ENCODE data around the gene JAM2. TPM values are rescaled to one million over a fixed set of nuclear protein-coding genes. Genes with fewer than 3 reads are reported as not detected.

Gene JAM2
- total and polyA plus RNA-seq, 8 donors: 1.2 to 32.1 (median 4.6) TPM; not detected in 1

- Histone ChIP-seq H3K4me1 (peaks cover 19 to 60% (median 43%) of the 10 kb centered on the region in 4 donors), H3K36me3 (peaks cover 22 to 42% (median 33%) of the 10 kb centered on the region in 4 donors), H3K4me3 (no peak overlapping the region), H3K27ac (peak overlapping the region in 1 of 5 donors; percentile 46), H3K27me3 (no peaks in the 10 kb centered on the region), H3K9me3 (no peaks in the 10 kb centered on the region)
- no peak for DNase-seq
- TF ChIP-seq POLR2A (IDR thresholded peaks at IDR 0.05): no peak
- no peak for TF ChIP-seq POLR2AphosphoS5 (IDR thresholded peaks at IDR 0.05)
- TF ChIP-seq EP300 (IDR thresholded peaks at IDR 0.05): no peak
- no peak for TF ChIP-seq CTCF (IDR thresholded peaks at IDR 0.05)
- intact Hi-C loops (cut with DNase I; ENCODE audit: low total_unique reads): no loop called here
- 64 to 73% (median 70%) methylated on average over 6 of the region's 6 CpGs for WGBS, 5 donors
Observed at GRCh38 chr21:25732091-25732760, 93.2 kb downstream of the JAM2 start.

DNA sequence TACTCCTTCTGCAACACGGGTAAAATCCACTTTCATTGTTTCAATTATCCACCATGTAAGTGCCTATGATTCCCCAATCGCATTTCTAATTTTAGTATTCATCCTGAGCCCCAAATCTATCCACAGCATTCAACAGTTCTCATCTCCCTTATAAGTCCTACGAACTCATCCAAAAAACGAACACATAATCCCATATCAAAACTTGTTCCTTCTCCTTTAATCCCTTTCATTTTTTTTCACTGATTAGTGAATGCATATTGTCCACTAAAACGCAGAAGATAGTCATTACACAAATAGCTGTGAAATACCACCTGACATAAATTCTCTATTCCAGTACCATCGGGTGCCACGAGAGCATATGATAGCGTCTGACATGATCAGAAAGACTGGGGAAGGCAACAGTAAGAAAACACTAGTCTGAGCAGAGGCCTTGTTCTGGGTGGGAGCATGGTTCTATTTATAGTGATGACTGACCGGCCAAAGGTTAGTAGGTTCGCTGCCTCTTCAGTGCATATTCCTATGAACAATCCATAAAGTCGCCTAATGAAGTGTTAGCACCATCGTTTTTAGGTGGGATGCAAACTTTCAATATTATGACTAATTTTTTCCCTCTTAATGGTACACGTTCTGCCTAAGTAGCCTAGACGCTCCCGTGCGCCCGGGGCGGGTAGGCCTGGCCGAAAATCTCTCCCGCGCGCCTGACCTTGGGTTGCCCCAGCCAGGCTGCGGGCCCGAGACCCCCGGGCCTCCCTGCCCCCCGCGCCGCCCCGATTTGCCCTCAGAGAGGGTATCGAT is 95.0 kb downstream of the JAM2 start:
- WGBS, 5 donors: 2 to 4% (median 2%) methylated on average over 29 to 30 of the region's 30 CpGs
- intact Hi-C loops (cut with DNase I; ENCODE audit: low total_unique reads): no loop called here
- peak in 1 of 2 donors; percentile 64 for DNase-seq

GRCh38 chr21:25734654-25734903 is 95.5 kb downstream of the JAM2 start:
- Histone ChIP-seq H3K27me3 (no peaks in the 10 kb centered on the region), H3K4me1 (peaks cover 19 to 64% (median 50%) of the 10 kb centered on the region in 4 donors), H3K36me3 (peaks cover 3 to 18% (median 9%) of the 10 kb centered on the region in 4 donors), H3K4me3 (peak overlapping the region; percentile 87 to 96 (median 92)), H3K9me3 (no peaks in the 10 kb centered on the region), H3K27ac (peak overlapping the region; percentile 96 to 99 (median 98))
- no peak for TF ChIP-seq EP300 (IDR thresholded peaks at IDR 0.05)
- TF ChIP-seq POLR2A (IDR thresholded peaks at IDR 0.05): peak in 2 of 4 donors; percentile 61 to 74
- TF ChIP-seq POLR2AphosphoS5 (IDR thresholded peaks at IDR 0.05): no peak
- no peak for TF ChIP-seq CTCF (IDR thresholded peaks at IDR 0.05)
- intact Hi-C loops (cut with DNase I; ENCODE audit: low total_unique reads): no loop called here
- no peak for DNase-seq
- 0% methylated on average over 3 to 10 of the region's 10 CpGs for WGBS, 5 donors

More for the DNA sequence above, 95.0 kb downstream of the JAM2 start:
- Histone ChIP-seq H3K27me3 (no peaks in the 10 kb centered on the region), H3K36me3 (peaks cover 3 to 24% (median 15%) of the 10 kb centered on the region in 4 donors), H3K27ac (peak overlapping the region; percentile 96 to 99 (median 98)), H3K4me3 (peak overlapping the region; percentile 87 to 96 (median 92)), H3K9me3 (no peaks in the 10 kb centered on the region), H3K4me1 (peaks cover 19 to 65% (median 50%) of the 10 kb centered on the region in 4 donors)
- no peak for TF ChIP-seq POLR2AphosphoS5 (IDR thresholded peaks at IDR 0.05)
- no peak for TF ChIP-seq EP300 (IDR thresholded peaks at IDR 0.05)
- no peak for TF ChIP-seq CTCF (IDR thresholded peaks at IDR 0.05)
- no peak for TF ChIP-seq POLR2A (IDR thresholded peaks at IDR 0.05)

DNA sequence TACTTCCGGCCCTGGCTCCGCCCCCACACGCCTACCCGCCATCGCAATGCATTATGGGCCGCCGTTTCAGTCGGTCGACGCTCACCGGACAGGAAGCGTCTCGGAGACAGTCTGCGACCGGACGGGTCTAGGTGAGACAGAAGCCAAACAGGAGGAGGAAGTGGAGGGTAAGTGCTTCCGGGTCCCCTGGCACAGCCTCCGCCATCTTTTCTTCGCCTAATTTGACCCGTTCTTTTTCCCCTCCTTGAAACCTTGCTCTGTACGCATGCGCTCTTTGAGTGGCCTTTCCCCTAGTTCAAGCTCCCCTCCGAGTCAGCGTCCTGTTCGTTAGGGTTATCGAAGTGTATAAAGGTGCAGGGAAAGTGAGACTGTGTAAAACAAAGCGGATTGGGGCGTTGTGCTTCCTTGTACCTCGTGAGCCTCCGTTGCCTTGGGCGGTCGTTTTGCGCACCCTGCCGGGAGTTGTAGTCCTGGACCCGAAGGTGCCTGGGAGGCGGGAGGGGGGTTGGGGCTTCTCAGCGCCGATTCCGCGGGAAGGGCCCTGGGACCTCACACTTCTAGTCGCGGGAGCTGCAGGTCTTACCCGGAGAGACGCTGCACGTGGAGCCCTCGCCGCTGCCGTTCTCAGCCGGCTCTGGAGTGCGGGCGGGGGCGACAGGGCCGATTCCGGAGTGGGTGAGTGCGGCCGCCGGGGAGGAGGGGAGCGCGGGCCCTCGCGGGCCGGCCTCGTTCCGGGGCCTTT is 96.0 kb downstream of the JAM2 start, which contains the start of the genes ATP5PF and GABPA:
Gene ATP5PF, minus strand, starts transcription at position 1 of the 742 bp plus-strand sequence. CDS start 5,110 bp downstream, outside the sequence.
Gene GABPA, plus strand, starts transcription at position 69 of the 742 bp plus-strand sequence. CDS start 6,627 bp downstream, outside the sequence.
- Histone ChIP-seq H3K27me3 (no peaks in the 10 kb centered on the region), H3K4me3 (peak within 1 kb of the TSS; percentile 87 to 96 (median 92)), H3K36me3 (peaks cover 2 to 14% (median 4%) of the 10 kb centered on the region in 4 donors), H3K9me3 (no peaks in the 10 kb centered on the region), H3K27ac (peak within 1 kb of the TSS; percentile 96 to 99 (median 98)), H3K4me1 (peaks cover 19 to 63% (median 47%) of the 10 kb centered on the region in 4 donors)
- peak; percentile 88 to 99 (median 95) for TF ChIP-seq POLR2AphosphoS5 (IDR thresholded peaks at IDR 0.05)
- peak in 2 of 7 experiments; percentile 3 to 9 for TF ChIP-seq CTCF (IDR thresholded peaks at IDR 0.05)
- no peak for TF ChIP-seq POLR2A (IDR thresholded peaks at IDR 0.05)
- peak; percentile 50 for TF ChIP-seq EP300 (IDR thresholded peaks at IDR 0.05)
- intact Hi-C loops (cut with DNase I; ENCODE audit: low total_unique reads): no loop called here
- WGBS, 5 donors: 0 to 1% (median 0%) methylated on average over 34 to 64 of the region's 64 CpGs
- DNase-seq: peak; percentile 97 to 99
